Measurements from ENCODE around the gene FPR1. TPM values are rescaled to one million over a fixed set of nuclear protein-coding genes. Genes with fewer than 3 reads are reported as not detected.

The FPR1 gene
- total and polyA plus RNA-seq, 2 of the 8 experiments (the other 6 are each of a cell fraction or from before 2014, with no cell fraction given) = 0.11 TPM; not detected in 1

DNA sequence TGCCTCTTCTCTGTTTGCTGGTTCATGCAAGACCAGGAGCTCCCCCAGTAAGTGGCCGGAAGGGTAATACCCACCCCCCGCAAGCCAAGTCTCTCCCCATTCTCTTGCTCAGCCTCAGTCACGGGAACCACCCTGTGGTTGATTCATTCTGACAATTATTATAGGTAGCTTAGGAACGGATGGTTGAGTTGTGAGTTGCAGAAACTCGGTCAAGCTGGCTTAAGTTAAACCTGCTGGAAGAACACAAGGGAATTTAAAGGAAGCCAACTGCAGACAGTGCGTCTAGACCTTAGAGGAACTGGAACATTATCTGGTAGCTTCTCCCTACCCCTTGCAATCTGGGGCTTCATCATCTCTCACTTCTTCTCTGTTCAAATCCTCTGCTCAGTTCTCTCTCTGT, 8.9 kb downstream of the FPR1 start (continued):
- TF ChIP-seq, protein P1, sequence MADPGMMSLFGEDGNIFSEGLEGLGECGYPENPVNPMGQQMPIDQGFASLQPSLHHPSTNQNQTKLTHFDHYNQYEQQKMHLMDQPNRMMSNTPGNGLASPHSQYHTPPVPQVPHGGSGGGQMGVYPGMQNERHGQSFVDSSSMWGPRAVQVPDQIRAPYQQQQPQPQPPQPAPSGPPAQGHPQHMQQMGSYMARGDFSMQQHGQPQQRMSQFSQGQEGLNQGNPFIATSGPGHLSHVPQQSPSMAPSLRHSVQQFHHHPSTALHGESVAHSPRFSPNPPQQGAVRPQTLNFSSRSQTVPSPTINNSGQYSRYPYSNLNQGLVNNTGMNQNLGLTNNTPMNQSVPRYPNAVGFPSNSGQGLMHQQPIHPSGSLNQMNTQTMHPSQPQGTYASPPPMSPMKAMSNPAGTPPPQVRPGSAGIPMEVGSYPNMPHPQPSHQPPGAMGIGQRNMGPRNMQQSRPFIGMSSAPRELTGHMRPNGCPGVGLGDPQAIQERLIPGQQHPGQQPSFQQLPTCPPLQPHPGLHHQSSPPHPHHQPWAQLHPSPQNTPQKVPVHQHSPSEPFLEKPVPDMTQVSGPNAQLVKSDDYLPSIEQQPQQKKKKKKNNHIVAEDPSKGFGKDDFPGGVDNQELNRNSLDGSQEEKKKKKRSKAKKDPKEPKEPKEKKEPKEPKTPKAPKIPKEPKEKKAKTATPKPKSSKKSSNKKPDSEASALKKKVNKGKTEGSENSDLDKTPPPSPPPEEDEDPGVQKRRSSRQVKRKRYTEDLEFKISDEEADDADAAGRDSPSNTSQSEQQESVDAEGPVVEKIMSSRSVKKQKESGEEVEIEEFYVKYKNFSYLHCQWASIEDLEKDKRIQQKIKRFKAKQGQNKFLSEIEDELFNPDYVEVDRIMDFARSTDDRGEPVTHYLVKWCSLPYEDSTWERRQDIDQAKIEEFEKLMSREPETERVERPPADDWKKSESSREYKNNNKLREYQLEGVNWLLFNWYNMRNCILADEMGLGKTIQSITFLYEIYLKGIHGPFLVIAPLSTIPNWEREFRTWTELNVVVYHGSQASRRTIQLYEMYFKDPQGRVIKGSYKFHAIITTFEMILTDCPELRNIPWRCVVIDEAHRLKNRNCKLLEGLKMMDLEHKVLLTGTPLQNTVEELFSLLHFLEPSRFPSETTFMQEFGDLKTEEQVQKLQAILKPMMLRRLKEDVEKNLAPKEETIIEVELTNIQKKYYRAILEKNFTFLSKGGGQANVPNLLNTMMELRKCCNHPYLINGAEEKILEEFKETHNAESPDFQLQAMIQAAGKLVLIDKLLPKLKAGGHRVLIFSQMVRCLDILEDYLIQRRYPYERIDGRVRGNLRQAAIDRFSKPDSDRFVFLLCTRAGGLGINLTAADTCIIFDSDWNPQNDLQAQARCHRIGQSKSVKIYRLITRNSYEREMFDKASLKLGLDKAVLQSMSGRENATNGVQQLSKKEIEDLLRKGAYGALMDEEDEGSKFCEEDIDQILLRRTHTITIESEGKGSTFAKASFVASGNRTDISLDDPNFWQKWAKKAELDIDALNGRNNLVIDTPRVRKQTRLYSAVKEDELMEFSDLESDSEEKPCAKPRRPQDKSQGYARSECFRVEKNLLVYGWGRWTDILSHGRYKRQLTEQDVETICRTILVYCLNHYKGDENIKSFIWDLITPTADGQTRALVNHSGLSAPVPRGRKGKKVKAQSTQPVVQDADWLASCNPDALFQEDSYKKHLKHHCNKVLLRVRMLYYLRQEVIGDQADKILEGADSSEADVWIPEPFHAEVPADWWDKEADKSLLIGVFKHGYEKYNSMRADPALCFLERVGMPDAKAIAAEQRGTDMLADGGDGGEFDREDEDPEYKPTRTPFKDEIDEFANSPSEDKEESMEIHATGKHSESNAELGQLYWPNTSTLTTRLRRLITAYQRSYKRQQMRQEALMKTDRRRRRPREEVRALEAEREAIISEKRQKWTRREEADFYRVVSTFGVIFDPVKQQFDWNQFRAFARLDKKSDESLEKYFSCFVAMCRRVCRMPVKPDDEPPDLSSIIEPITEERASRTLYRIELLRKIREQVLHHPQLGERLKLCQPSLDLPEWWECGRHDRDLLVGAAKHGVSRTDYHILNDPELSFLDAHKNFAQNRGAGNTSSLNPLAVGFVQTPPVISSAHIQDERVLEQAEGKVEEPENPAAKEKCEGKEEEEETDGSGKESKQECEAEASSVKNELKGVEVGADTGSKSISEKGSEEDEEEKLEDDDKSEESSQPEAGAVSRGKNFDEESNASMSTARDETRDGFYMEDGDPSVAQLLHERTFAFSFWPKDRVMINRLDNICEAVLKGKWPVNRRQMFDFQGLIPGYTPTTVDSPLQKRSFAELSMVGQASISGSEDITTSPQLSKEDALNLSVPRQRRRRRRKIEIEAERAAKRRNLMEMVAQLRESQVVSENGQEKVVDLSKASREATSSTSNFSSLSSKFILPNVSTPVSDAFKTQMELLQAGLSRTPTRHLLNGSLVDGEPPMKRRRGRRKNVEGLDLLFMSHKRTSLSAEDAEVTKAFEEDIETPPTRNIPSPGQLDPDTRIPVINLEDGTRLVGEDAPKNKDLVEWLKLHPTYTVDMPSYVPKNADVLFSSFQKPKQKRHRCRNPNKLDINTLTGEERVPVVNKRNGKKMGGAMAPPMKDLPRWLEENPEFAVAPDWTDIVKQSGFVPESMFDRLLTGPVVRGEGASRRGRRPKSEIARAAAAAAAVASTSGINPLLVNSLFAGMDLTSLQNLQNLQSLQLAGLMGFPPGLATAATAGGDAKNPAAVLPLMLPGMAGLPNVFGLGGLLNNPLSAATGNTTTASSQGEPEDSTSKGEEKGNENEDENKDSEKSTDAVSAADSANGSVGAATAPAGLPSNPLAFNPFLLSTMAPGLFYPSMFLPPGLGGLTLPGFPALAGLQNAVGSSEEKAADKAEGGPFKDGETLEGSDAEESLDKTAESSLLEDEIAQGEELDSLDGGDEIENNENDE (IDR thresholded peaks at IDR 0.05; ENCODE audit: insufficient replicate concordance, low read length) = no peak
- TF ChIP-seq POLR2AphosphoS5 (IDR thresholded peaks at IDR 0.05; ENCODE audit: low read depth, low read length) = no peak
